Measurements from ENCODE around the gene TMEM170A. TPM values are rescaled to one million over a fixed set of nuclear protein-coding genes. Genes with fewer than 3 reads are reported as not detected.
A peak's percentile ranks its signal among the peaks of the same experiment; 100 is the strongest.

Gene TMEM170A
- total and polyA plus RNA-seq, 2 of the 13 experiments (the other 11 are each of a cell fraction or from before 2014, with no cell fraction given): 35.7 to 39.7 TPM

GRCh38 chr16:75424105-75424762, 40.3 kb downstream of the TMEM170A start (continued):
- TF ChIP-seq MTA1 (CRISPR knock-in tag; IDR thresholded peaks at IDR 0.05; ENCODE audit: borderline replicate concordance): peak; percentile 33; the same call in 1 of the 2 replicates
- TF ChIP-seq ZMYM2 (CRISPR knock-in tag; IDR thresholded peaks at IDR 0.05): peak; percentile 57; the same call in 1 of the 2 replicates
- peak; percentile 96 for TF ChIP-seq ZNF460 (CRISPR knock-in tag; IDR thresholded peaks at IDR 0.05; ENCODE audit: borderline replicate concordance)
- TF ChIP-seq MIXL1 (CRISPR knock-in tag; IDR thresholded peaks at IDR 0.05): peak; percentile 33; the same call in 1 of the 2 replicates
- TF ChIP-seq ZFP1 (CRISPR knock-in tag; IDR thresholded peaks at IDR 0.05): 0 out of 2 replicates have a peak, but pooled peaks have one; percentile 14
- TF ChIP-seq KMT2B (CRISPR knock-in tag; IDR thresholded peaks at IDR 0.05): 0 out of 2 replicates have a peak, but pooled peaks have one; percentile 17
- 0 out of 2 replicates have a peak, but pooled peaks have one; percentile 46 for TF ChIP-seq ZNF709 (CRISPR knock-in tag; IDR thresholded peaks at IDR 0.05)
- TF ChIP-seq KDM5A (IDR thresholded peaks at IDR 0.05; ENCODE audit: borderline replicate concordance, low read length): peak; percentile 36; the same call in 1 of the 2 replicates
- peak; percentile 94 for TF ChIP-seq TEAD3 (CRISPR knock-in tag; optimal IDR thresholded peaks at IDR 0.05; ENCODE audit: borderline replicate concordance)
- TF ChIP-seq FOXO1 (CRISPR knock-in tag; IDR thresholded peaks at IDR 0.05): peak; percentile 28; the same call in 1 of the 2 replicates

- no peaks in the 10 kb centered on the region for H3K9me3 ChIP-seq (ENCODE audit: low read length)
- BruUV-seq (replicated peaks): no TSS peak
- POLR2A ChIA-PET: interaction anchor here (3.5 kb wide), 1 partner anchor 10 kb away, joined by 12 read pairs; the partner anchor contains the start of gene CFDP1
- 64% methylated on average over 4 of the region's 4 CpGs for WGBS (ENCODE audit: low lambda C conversion rate)
- peak overlapping the region; percentile 72 for H3K4me2 ChIP-seq (ENCODE audit: low read depth, low read length)
- no peaks in the 10 kb centered on the region for H4K20me1 ChIP-seq (ENCODE audit: insufficient read depth, low read length)
- no peak for DNase-seq (ENCODE audit: low spot score)
- ATAC-seq: peak; percentile 28
- FAIRE-seq: no peak
- H3K79me2 ChIP-seq (ENCODE audit: insufficient read depth, low read length): peaks cover 84% of the 10 kb centered on the region
- H3K36me3 ChIP-seq (replicated peaks in 1 of 2; ENCODE audit: control insufficient read depth in 1 of 2, insufficient read depth in 2 of 2, low read length in 2 of 2): no peaks in the 10 kb centered on the region; a peak in 3 of 5 replicates
- no peak for TF ChIP-seq PRDM10 (CRISPR knock-in tag; IDR thresholded peaks at IDR 0.05; ENCODE audit: low read depth)
- no peak for TF ChIP-seq ZNF784 (CRISPR knock-in tag; IDR thresholded peaks at IDR 0.05; ENCODE audit: borderline replicate concordance)
- TF ChIP-seq ZNF383 (CRISPR knock-in tag; IDR thresholded peaks at IDR 0.05; ENCODE audit: borderline replicate concordance): peak; percentile 6; the same call in 1 of the 2 replicates
- no peak for TF ChIP-seq ZNF747 (CRISPR knock-in tag; IDR thresholded peaks at IDR 0.05; ENCODE audit: borderline replicate concordance)
- in situ Hi-C loops (cut with HindIII; ENCODE audit: extremely low pct_ligation_motif_present, low pct_unique_long_range_greater_than_20kb) (no loop called here), intact Hi-C loops (cut with micrococcal nuclease; ENCODE audit: unreplicated experiment) (loop anchor here (1.0 kb wide), 1 partner anchor 43 kb away; no protein-coding TSS in a partner anchor)
- no peaks in the 10 kb centered on the region for H3K27me3 ChIP-seq (ENCODE audit: control insufficient read depth in 1 of 2, insufficient read depth in 2 of 2, low read length in 2 of 2)
- 0 out of 6 replicates have a peak overlapping the region, but pooled peaks of 1 of the 3 experiments have one; percentile 49 for H3K4me3 ChIP-seq (replicated peaks in 1 of 3; ENCODE audit: insufficient read depth in 1 of 3, low read depth in 2 of 3, low read length in 3 of 3)
- CTCF ChIA-PET (ENCODE audit: low intra/inter-chr PET ratio, low total read pairs): interaction anchor here (1.5 kb wide), 1 partner anchor 41 kb away, joined by 4 read pairs; the partner anchor contains the start of gene TMEM170A
- H2AFZ ChIP-seq (ENCODE audit: low read length): no peak overlapping the region
- peak overlapping the region; percentile 85 for H3K27ac ChIP-seq (ENCODE audit: extremely low read length, insufficient read depth, low read length)
- H3K4me1 ChIP-seq (ENCODE audit: insufficient read depth, low read length): peaks cover 88% of the 10 kb centered on the region
- H3K9ac ChIP-seq (ENCODE audit: insufficient read depth, low read depth, low read length): no peak overlapping the region
Observed at GRCh38 chr16:75423723-75424104, 40.8 kb downstream of the TMEM170A start.
